HepG2 (cell line): ENCODE data around the gene ANKRD31. TPM values are rescaled to one million over a fixed set of nuclear protein-coding genes. Genes with fewer than 3 reads are reported as not detected.

Source experiments
- ATAC-seq: fragments of 200-7000 bp; cut with Tn5 transposase; 3 replicates; pipeline ENCODE4 v1.9.1; 2020; ENCODE audit warnings: mild to moderate bottlenecking, moderate library complexity
- BruUV-seq: library from RNA; stranded (reverse); fragments of 400-500 nt; replicated peaks from 2 replicates; lab custom pipeline; 2021; lab: Mats Ljungman, UMichigan
- CTCF ChIA-PET: fragments of 300-600 bp; formaldehyde crosslinking; extraction: SDS; loops from one replicate; lab custom pipeline; 2021; ENCODE audit warnings: low total read pairs, inconsistent platforms, low intra/inter-chr PET ratio; lab: Yijun Ruan, JAX
- POLR2A ChIA-PET: fragments of 350-600 bp; sonication (Branson Sonifier 250); formaldehyde crosslinking; loops from one replicate; lab custom pipeline; 2020; ENCODE audit warnings: antibody characterized with exemption, inconsistent platforms; lab: Yijun Ruan, JAX
- DNase-seq: peaks from one replicate; pipeline ENCODE4 v3.0.0-alpha.2; 2015; ENCODE audit warnings: low spot score
- FAIRE-seq: peaks from 3 replicates; lab custom pipeline; 2011; peaks lifted over from hg19 to GRCh38; lab: Jason Lieb, UNC
- H2AFZ ChIP-seq: one replicate; pipeline ENCODE4 v1.6.1; 2011; ENCODE audit warnings: low read length, inconsistent platforms
- H3K27ac ChIP-seq: fragments of 300-600 bp; 3 replicates; pipeline ENCODE4 v1.8.0; 2011; ENCODE audit warnings: mixed run types, mild to moderate bottlenecking, mixed read lengths, low read length, inconsistent platforms; ENCODE audit not compliant: insufficient read depth; ENCODE audit errors: extremely low read length
- H3K27me3 ChIP-seq, 2 experiments: fragments of 200-600 bp in 1 of 2; 2 replicates in 1 of 2; 3 replicates in 1 of 2; pipeline versions ENCODE4 v1.6.0 to v1.8.0; 2011; ENCODE audit warnings: low read length in 2 of 2, mild to moderate bottlenecking in 2 of 2, moderate library complexity in 2 of 2, inconsistent platforms in 1 of 2; ENCODE audit not compliant: insufficient read depth in 2 of 2, control insufficient read depth in 1 of 2
- H3K36me3 ChIP-seq, 2 experiments: fragments of 200-600 bp in 1 of 2; replicated peaks in 1 of 2; 2 replicates in 1 of 2; 3 replicates in 1 of 2; pipeline versions ENCODE4 v1.5.1 to v1.8.0; 2011; ENCODE audit warnings: low read length in 2 of 2, inconsistent platforms in 1 of 2; ENCODE audit not compliant: insufficient read depth in 2 of 2, control insufficient read depth in 1 of 2
- H3K4me1 ChIP-seq: 2 replicates; pipeline ENCODE4 v1.5.1; 2012; ENCODE audit warnings: low read length, inconsistent platforms; ENCODE audit not compliant: insufficient read depth
- H3K4me2 ChIP-seq: 2 replicates; pipeline ENCODE4 v1.6.0; 2011; ENCODE audit warnings: low read depth, low read length, inconsistent platforms
- H3K4me3 ChIP-seq, 3 experiments: fragments of 200-600 bp in 1 of 3; sonication (generic), shearing (Covaris generic) in 1 of 3; replicated peaks in 1 of 3; 2 replicates each; pipeline ENCODE4 v1.5.1; 2011 to 2016; ENCODE audit warnings: low read length in 3 of 3, inconsistent platforms in 2 of 3, low read depth in 2 of 3, mild to moderate bottlenecking in 2 of 3, control low read depth in 1 of 3, mixed read lengths in 1 of 3; ENCODE audit not compliant: insufficient read depth in 1 of 3
- H3K79me2 ChIP-seq: one replicate; pipeline ENCODE4 v1.6.1; 2011; ENCODE audit warnings: low read length, inconsistent platforms; ENCODE audit not compliant: insufficient read depth
- H3K9ac ChIP-seq: 2 replicates; pipeline ENCODE4 v1.6.0; 2011; ENCODE audit warnings: mild to moderate bottlenecking, low read depth, low read length, inconsistent platforms; ENCODE audit not compliant: insufficient read depth
- H3K9me3 ChIP-seq: 2 replicates; pipeline ENCODE4 v1.5.1; 2012; ENCODE audit warnings: mild to moderate bottlenecking, low read length
- H4K20me1 ChIP-seq: 2 replicates; pipeline ENCODE4 v1.6.0; 2011; ENCODE audit warnings: inconsistent platforms, mild to moderate bottlenecking, low read length, moderate library complexity; ENCODE audit not compliant: insufficient read depth
- E2F5 ChIP-seq: sonication (generic); formaldehyde crosslinking; conservative IDR thresholded peaks from 2 replicates; pipeline ENCODE4 v1.4.0; 2020; ENCODE audit warnings: missing genetic modification reagents
- FOXK1 ChIP-seq: sonication (generic); formaldehyde crosslinking; IDR thresholded peaks from 2 replicates; pipeline ENCODE4 v1.4.0; 2020; ENCODE audit warnings: low read depth, missing genetic modification reagents, borderline replicate concordance
- HNRNPH1 ChIP-seq: fragments of 200-400 bp; formaldehyde crosslinking; optimal IDR thresholded peaks from 2 replicates; pipeline ENCODE3; 2017; ENCODE audit warnings: mild to moderate bottlenecking, low read depth, low read length
- KAT7 ChIP-seq: IDR thresholded peaks from 2 replicates; pipeline ENCODE4 v1.6.1; 2018; ENCODE audit warnings: borderline replicate concordance, missing compliant biosample characterization
- KDM1A ChIP-seq: IDR thresholded peaks from 2 replicates; pipeline ENCODE4 v1.6.1; 2016; ENCODE audit warnings: missing compliant biosample characterization
- NONO ChIP-seq, 2 experiments: fragments of 450-650 bp in 1 of 2; sonication (generic) in 1 of 2; formaldehyde crosslinking in 1 of 2; IDR thresholded peaks in 1 of 2; conservative IDR thresholded peaks in 1 of 2; 2 replicates each; pipeline versions ENCODE4 v1.6.1 to v1.8.0; 2017 to 2022; ENCODE audit warnings: mild to moderate bottlenecking in 1 of 2, missing genetic modification reagents in 1 of 2, moderate library complexity in 1 of 2
- PHF8 ChIP-seq: sonication (generic); formaldehyde crosslinking; IDR thresholded peaks from 2 replicates; pipeline ENCODE4 v1.5.0; 2020; ENCODE audit warnings: missing genetic modification reagents
- RFX5 ChIP-seq: IDR thresholded peaks from 2 replicates; pipeline ENCODE4 v1.6.1; 2011; ENCODE audit warnings: low read depth, low read length, improper control_type of control experiment
- SRSF1 ChIP-seq: fragments of 200-400 bp; formaldehyde crosslinking; optimal IDR thresholded peaks from 2 replicates; pipeline ENCODE3; 2017; ENCODE audit warnings: mild to moderate bottlenecking, low read depth, low read length, moderate library complexity
- THYN1 ChIP-seq: sonication (generic); formaldehyde crosslinking; IDR thresholded peaks from 2 replicates; pipeline ENCODE4 v1.8.1; 2023; ENCODE audit warnings: low read depth, mild to moderate bottlenecking, moderate library complexity, missing genetic modification reagents, borderline replicate concordance
- TOPORS ChIP-seq: sonication (generic); formaldehyde crosslinking; IDR thresholded peaks from 2 replicates; pipeline ENCODE4 v1.8.0; 2023; ENCODE audit warnings: mild to moderate bottlenecking, missing genetic modification reagents
- ZBTB37 ChIP-seq: sonication (generic); formaldehyde crosslinking; IDR thresholded peaks from 2 replicates; pipeline ENCODE4 v1.4.0; 2020; ENCODE audit warnings: mild to moderate bottlenecking, missing genetic modification reagents
- ZMAT5 ChIP-seq: sonication (generic); formaldehyde crosslinking; IDR thresholded peaks from 2 replicates; pipeline ENCODE4 v1.5.0; 2020; ENCODE audit warnings: mild to moderate bottlenecking, low read depth, missing genetic modification reagents, borderline replicate concordance
- ZNF343 ChIP-seq: sonication (generic); formaldehyde crosslinking; IDR thresholded peaks from 2 replicates; pipeline ENCODE4 v1.4.0; 2020; ENCODE audit warnings: mild to moderate bottlenecking, missing genetic modification reagents
- ZNF773 ChIP-seq: sonication (generic); formaldehyde crosslinking; IDR thresholded peaks from 2 replicates; pipeline ENCODE4 v1.4.0; 2020; ENCODE audit warnings: missing genetic modification reagents, borderline replicate concordance
- WGBS: methylation state at CpG from one replicate; pipeline ENCODE4 v1.1.6; 2017; ENCODE audit warnings: low lambda C conversion rate; 5-methylcytosine and 5-hydroxymethylcytosine counted together
- in situ Hi-C: cut with HindIII; loops from 2 replicates; pipeline ENCODE4 v1.10.0; 2017; ENCODE audit warnings: low pct_unique_long_range_greater_than_20kb; ENCODE audit not compliant: extremely low pct_ligation_motif_present
- intact Hi-C: fragments of 100-400 bp; cut with micrococcal nuclease; formaldehyde crosslinking; loops from one replicate; pipeline ENCODE4 v1.10.0; 2022; ENCODE audit not compliant: unreplicated experiment
- polyA plus RNA-seq, 8 experiments: library from polyadenylated mRNA; depleted of rRNA in 3 of 8; stranded (reverse) in 7 of 8; unstranded in 1 of 8; fragments of >200 nt; fragmentation: Illumina TruSeq in 4 of 8; extraction: Trizol in 4 of 8; gene quantifications; 2 replicates each; pipeline versions ENCODE4 v1.2.1 to v1.2.3, GENCODE V29; 2011 to 2016; ENCODE audit warnings: low read depth in 4 of 8, missing spikeins in 1 of 8, mixed read lengths in 1 of 8; ENCODE audit not compliant: insufficient read depth in 1 of 8
- total RNA-seq, 5 experiments: library from RNA; depleted of rRNA; stranded (reverse); fragments of >200 nt; fragmentation: Illumina TruSeq; extraction: Trizol; gene quantifications; 2 replicates each; pipeline ENCODE4 v1.2.3, GENCODE V29; 2016; ENCODE audit warnings: low read depth in 1 of 5

ANKRD31 gene
- total and polyA plus RNA-seq, 2 of the 13 experiments (the other 11 are each of a cell fraction or from before 2014, with no cell fraction given) = 0.01 to 0.09 TPM

GRCh38 chr5:75243100-75243499 lies 6.4 kb upstream of the ANKRD31 start:
- peaks cover 0 to 4% of the 10 kb centered on the region in 2 experiments; a peak in 1 of 5 replicates for H3K27me3 ChIP-seq
- TF ChIP-seq HNRNPH1 = no peak
- TF ChIP-seq KAT7 (CRISPR knock-in tag) = no peak
- TF ChIP-seq E2F5 (CRISPR knock-in tag) = no peak
- TF ChIP-seq KDM1A (CRISPR knock-in tag) = no peak
- TF ChIP-seq THYN1 (CRISPR knock-in tag) = no peak
- no peak for TF ChIP-seq ZBTB37 (CRISPR knock-in tag)
- TF ChIP-seq SRSF1 = no peak
- TF ChIP-seq ZMAT5 (CRISPR knock-in tag) = no peak
- TF ChIP-seq ZNF773 = no peak
- no peak for TF ChIP-seq ZNF343 (CRISPR knock-in tag)
- no peak for TF ChIP-seq FOXK1 (CRISPR knock-in tag)
- no peak for TF ChIP-seq RFX5
- TF ChIP-seq PHF8 (CRISPR knock-in tag) = no peak
- no peak for TF ChIP-seq NONO (IDR thresholded peaks at IDR 0.05)
- no peak for TF ChIP-seq NONO (CRISPR knock-in tag; conservative IDR thresholded peaks at IDR 0.05)
- TF ChIP-seq TOPORS (CRISPR knock-in tag) = no peak
- H3K9ac ChIP-seq = no peak overlapping the region
- DNase-seq (no peak), FAIRE-seq (no peak), ATAC-seq (no peak)
- no peak overlapping the region for H3K4me2 ChIP-seq
- in situ Hi-C loops = no loop called here
- ChIA-PET CTCF (no interaction called here), POLR2A (no interaction called here)
- no TSS peak for BruUV-seq
- H3K27ac ChIP-seq = no peak overlapping the region
- no peaks in the 10 kb centered on the region; the same call in 1 of the 2 replicates for H3K4me1 ChIP-seq
- no peaks in the 10 kb centered on the region for H3K9me3 ChIP-seq
- H2AFZ ChIP-seq = no peak overlapping the region
- no peaks in the 10 kb centered on the region for H3K36me3 ChIP-seq
- no peak overlapping the region for H3K4me3 ChIP-seq
- H3K79me2 ChIP-seq = no peaks in the 10 kb centered on the region
- intact Hi-C loops = no loop called here
- 0% methylated on average over 1 of the region's 1 CpG for WGBS
- no peaks in the 10 kb centered on the region for H4K20me1 ChIP-seq
